K562 (cell line): ENCODE measurements around the gene PLEKHM3. TPM values are rescaled to one million over a fixed set of nuclear protein-coding genes. Genes with fewer than 3 reads are reported as not detected.
A peak's percentile ranks its signal among the peaks of the same experiment; 100 is the strongest.

Experiments
- CREB3 ChIP-seq: fragments of 450-650 bp; conservative IDR thresholded peaks from 2 replicates; pipeline ENCODE4 v1.6.1; 2016; ENCODE audit warnings: missing genetic modification characterization, low read depth, mild to moderate bottlenecking, missing compliant biosample characterization, moderate library complexity
- CREB5 ChIP-seq: fragments of 250-450 bp; sonication (Bioruptor Pico); IDR thresholded peaks from 2 replicates; pipeline ENCODE4 v1.5.0; 2020; ENCODE audit warnings: mild to moderate bottlenecking
- ELK3 ChIP-seq: fragments of 450-650 bp; formaldehyde crosslinking; IDR thresholded peaks from 2 replicates; pipeline ENCODE4 v1.4.0; 2020; ENCODE audit warnings: mild to moderate bottlenecking
- FUS ChIP-seq: fragments of 200-400 bp; formaldehyde crosslinking; optimal IDR thresholded peaks from 2 replicates; pipeline ENCODE3; 2017; ENCODE audit warnings: low read depth, low read length
- GTF2A2 ChIP-seq: IDR thresholded peaks from 2 replicates; pipeline ENCODE4 v1.6.1; 2016; ENCODE audit warnings: mild to moderate bottlenecking, missing genetic modification characterization, missing compliant biosample characterization
- HBP1 ChIP-seq: fragments of 450-650 bp; formaldehyde crosslinking; IDR thresholded peaks from 2 replicates; pipeline ENCODE4 v1.4.0; 2022; ENCODE audit warnings: missing genetic modification characterization
- KLF6 ChIP-seq: fragments of 250-450 bp; sonication (Bioruptor Pico); IDR thresholded peaks from 2 replicates; pipeline ENCODE4 v1.4.0; 2020; ENCODE audit warnings: mild to moderate bottlenecking, moderate library complexity, borderline replicate concordance
- PHB ChIP-seq: fragments of 250-450 bp; sonication (Bioruptor Pico); IDR thresholded peaks from 2 replicates; pipeline ENCODE4 v1.5.0; 2021
- POLR3G ChIP-seq: IDR thresholded peaks from 2 replicates; pipeline ENCODE4 v1.6.1; 2011; ENCODE audit not compliant: insufficient read length, insufficient replicate concordance; ENCODE audit errors: extremely low read depth
- PYGO2 ChIP-seq: fragments of 450-650 bp; IDR thresholded peaks from 2 replicates; pipeline ENCODE4 v1.6.1; 2016; ENCODE audit warnings: mild to moderate bottlenecking, missing genetic modification characterization, moderate library complexity, missing compliant biosample characterization
- RBM39 ChIP-seq: fragments of 200-400 bp; formaldehyde crosslinking; optimal IDR thresholded peaks from 2 replicates; pipeline ENCODE3; 2018; ENCODE audit warnings: low read depth, low read length
- RFX1 ChIP-seq: fragments of 450-650 bp; IDR thresholded peaks from 2 replicates; pipeline ENCODE4 v1.6.1; 2016; ENCODE audit warnings: mild to moderate bottlenecking, moderate library complexity
- SFPQ ChIP-seq: fragments of 200-400 bp; formaldehyde crosslinking; IDR thresholded peaks from 2 replicates; pipeline ENCODE4 v1.6.1; 2017; ENCODE audit warnings: mild to moderate bottlenecking, low read depth, low read length, moderate library complexity
- SMAD1 ChIP-seq: fragments of 150-350 bp; IDR thresholded peaks from 2 replicates; pipeline ENCODE4 v1.6.1; 2014; ENCODE audit warnings: low read length, low read depth; ENCODE audit not compliant: partially characterized antibody
- SMC3 ChIP-seq: conservative IDR thresholded peaks from 2 replicates; pipeline ENCODE4 v1.6.1; 2011; ENCODE audit warnings: low read depth, low read length, improper control_type of control experiment; ENCODE audit not compliant: insufficient read depth
- ZBTB8A ChIP-seq: fragments of 450-650 bp; IDR thresholded peaks from 2 replicates; pipeline ENCODE4 v1.6.1; 2018; ENCODE audit warnings: mild to moderate bottlenecking, moderate library complexity; ENCODE audit not compliant: partially characterized antibody
- ZNF239 ChIP-seq: fragments of 250-450 bp; sonication (Bioruptor Pico); IDR thresholded peaks from 2 replicates; pipeline ENCODE4 v1.4.0; 2020; ENCODE audit warnings: mild to moderate bottlenecking
- ZNF445 ChIP-seq: fragments of 250-450 bp; sonication (Bioruptor Pico); IDR thresholded peaks from 2 replicates; pipeline ENCODE4 v1.4.0; 2020; ENCODE audit warnings: low read depth, mild to moderate bottlenecking, moderate library complexity
- polyA plus RNA-seq, 8 experiments: library from polyadenylated mRNA; depleted of rRNA in 4 of 8; stranded (reverse) in 5 of 8; unstranded in 3 of 8; fragments of >200 nt; fragmentation: Nextera tagmentation in 2 of 8; fragmentation: Illumina TruSeq in 1 of 8; extraction: Ambion mirVana in 2 of 8; extraction: Trizol in 1 of 8; gene quantifications; 2 replicates each; pipeline versions ENCODE4 v1.2.1 to v1.2.3, GENCODE V29; 2011 to 2014; ENCODE audit warnings: inconsistent platforms in 1 of 8, missing spikeins in 1 of 8
- total RNA-seq, 7 experiments: library from RNA; depleted of rRNA in 6 of 7; stranded (reverse); fragments of >200 nt in 6 of 7; fragmentation: Illumina TruSeq in 2 of 7; extraction: Trizol in 2 of 7; gene quantifications; 2 replicates each; pipeline versions ENCODE4 v1.2.1 to v1.2.3, GENCODE V29; 2011 to 2021; ENCODE audit warnings: low replicate concordance in 1 of 7
- TF ChIP-seq, protein P1 (sequence below): fragments of 250-450 bp; sonication (Bioruptor Pico); IDR thresholded peaks from 2 replicates; pipeline ENCODE4 v1.8.0; 2021; ENCODE audit warnings: borderline replicate concordance, mild to moderate bottlenecking, moderate library complexity; ENCODE audit not compliant: poor library complexity, severe bottlenecking

The PLEKHM3 gene
- total and polyA plus RNA-seq, 9 of the 15 experiments (the other 6 are each of a cell fraction or from before 2014, with no cell fraction given): 0.24 to 1.6 (median 1.0) TPM

- TF ChIP-seq CREB5 (no peak), FUS (no peak), KLF6 (CRISPR knock-in tag) (no peak), SFPQ (no peak), ZBTB8A (no peak), PHB (CRISPR knock-in tag) (no peak), PYGO2 (tag) (no peak), GTF2A2 (tag) (peak; percentile 80), SMAD1 (no peak), CREB3 (tag) (no peak), HBP1 (CRISPR knock-in tag) (no peak), RFX1 (no peak), ZNF239 (CRISPR knock-in tag) (no peak), SMC3 (no peak), POLR3G (no peak), RBM39 (no peak), ZNF445 (no peak), ELK3 (no peak)
- TF ChIP-seq, protein P1, sequence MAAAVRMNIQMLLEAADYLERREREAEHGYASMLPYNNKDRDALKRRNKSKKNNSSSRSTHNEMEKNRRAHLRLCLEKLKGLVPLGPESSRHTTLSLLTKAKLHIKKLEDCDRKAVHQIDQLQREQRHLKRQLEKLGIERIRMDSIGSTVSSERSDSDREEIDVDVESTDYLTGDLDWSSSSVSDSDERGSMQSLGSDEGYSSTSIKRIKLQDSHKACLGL: no peak
Measured at GRCh38 chr2:208025037-208025813, at the start of gene PLEKHM3 (continued).
